ENCODE measurements around the gene ZNF891. TPM values are rescaled to one million over a fixed set of nuclear protein-coding genes. Genes with fewer than 3 reads are reported as not detected.

The ZNF891 gene
- polyA plus RNA-seq, 1 experiment: 0.66 TPM

- peaks cover 52% of the 10 kb centered on the region for H3K9me3 ChIP-seq (ENCODE audit: control insufficient read depth, insufficient read depth, low read length)
- H3K27ac ChIP-seq (ENCODE audit: low read depth, low read length): no peak overlapping the region
- no peak for DNase-seq (ENCODE audit: low read depth, low spot score)
- no peak overlapping the region for H3K4me3 ChIP-seq (ENCODE audit: low read depth, low read length)
- CTCF ChIA-PET: no interaction called here
- no peak for TF ChIP-seq CTCF (IDR thresholded peaks at IDR 0.05; ENCODE audit: low read depth, low read length)
- H3K27me3 ChIP-seq (ENCODE audit: control insufficient read depth, insufficient read depth, low read length): no peaks in the 10 kb centered on the region
- POLR2A ChIA-PET: no interaction called here
Observed at GRCh38 chr12:133063556-133063955, 66.5 kb downstream of the ZNF891 start.

- no peak for DNase-seq (ENCODE audit: low read depth, low spot score)
- no peak overlapping the region for H3K4me3 ChIP-seq (ENCODE audit: low read depth, low read length)
- CTCF ChIA-PET: no interaction called here
- peaks cover 51% of the 10 kb centered on the region for H3K9me3 ChIP-seq (ENCODE audit: control insufficient read depth, insufficient read depth, low read length)
- POLR2A ChIA-PET: no interaction called here
- TF ChIP-seq CTCF (IDR thresholded peaks at IDR 0.05; ENCODE audit: low read depth, low read length): no peak
- no peak overlapping the region for H3K27ac ChIP-seq (ENCODE audit: low read depth, low read length)
- H3K27me3 ChIP-seq (ENCODE audit: control insufficient read depth, insufficient read depth, low read length): no peaks in the 10 kb centered on the region
Observed at GRCh38 chr12:133061954-133062353, 68.1 kb downstream of the ZNF891 start.

- no peak overlapping the region for H3K27ac ChIP-seq (ENCODE audit: low read depth, low read length)
- no peaks in the 10 kb centered on the region for H3K27me3 ChIP-seq (ENCODE audit: control insufficient read depth, insufficient read depth, low read length)
- CTCF ChIA-PET: no interaction called here
- no peak overlapping the region for H3K4me3 ChIP-seq (ENCODE audit: low read depth, low read length)
- peaks cover 34% of the 10 kb centered on the region for H3K9me3 ChIP-seq (ENCODE audit: control insufficient read depth, insufficient read depth, low read length)
- POLR2A ChIA-PET: no interaction called here
- TF ChIP-seq CTCF (IDR thresholded peaks at IDR 0.05; ENCODE audit: low read depth, low read length): no peak
- DNase-seq (ENCODE audit: low read depth, low spot score): no peak
Observed at GRCh38 chr12:133058203-133059113, 71.6 kb downstream of the ZNF891 start.

GRCh38 chr12:133057446-133057845, 72.6 kb downstream of the ZNF891 start:
- no peak for DNase-seq (ENCODE audit: low read depth, low spot score)

More at GRCh38 chr12:133057446-133057845, 72.6 kb downstream of the ZNF891 start:
- ChIA-PET POLR2A (no interaction called here), CTCF (no interaction called here)
- Histone ChIP-seq H3K27me3 (ENCODE audit: control insufficient read depth, insufficient read depth, low read length) (no peaks in the 10 kb centered on the region), H3K4me3 (ENCODE audit: low read depth, low read length) (no peak overlapping the region), H3K27ac (ENCODE audit: low read depth, low read length) (no peak overlapping the region), H3K9me3 (ENCODE audit: control insufficient read depth, insufficient read depth, low read length) (peaks cover 35% of the 10 kb centered on the region)
- TF ChIP-seq CTCF (IDR thresholded peaks at IDR 0.05; ENCODE audit: low read depth, low read length): no peak

Other genes starting within 250 kb of the ZNF891 start
- gene CHFR, start 242.7 kb downstream of the ZNF891 start, polyA plus RNA-seq (2011; rRNA removed): 28.4 and 29.2 TPM in 2 replicates
- gene ZNF605, start 174.0 kb downstream of the ZNF891 start, polyA plus RNA-seq (2011; rRNA removed): 8.7 and 13.6 TPM in 2 replicates
- gene ZNF26, start 143.9 kb downstream of the ZNF891 start, polyA plus RNA-seq (2011; rRNA removed): 4.5 and 4.7 TPM in 2 replicates
- gene ZNF84, start 92.8 kb downstream of the ZNF891 start, polyA plus RNA-seq (2011; rRNA removed): 24.0 and 29.9 TPM in 2 replicates
- 17.6 and 21.7 TPM in 2 replicates for gene ZNF140, start 49.4 kb downstream of the ZNF891 start, polyA plus RNA-seq (2011; rRNA removed)
- 5.6 and 7.6 TPM in 2 replicates for gene ZNF10, start 353 bp upstream of the ZNF891 start, polyA plus RNA-seq (2011; rRNA removed)
- gene ZNF268, start 51.2 kb upstream of the ZNF891 start, polyA plus RNA-seq (2011; rRNA removed): 16.1 TPM in 2 replicates
- gene ANHX, start 105.6 kb upstream of the ZNF891 start, polyA plus RNA-seq (2011; rRNA removed): not detected in 2 replicates

Measured in AG04450 (cell line).